C4-2B (cell line): ENCODE data around the gene WFDC1.

ENCODE experiments used
- H3K27ac ChIP-seq: fragments of 450-650 bp; 2 replicates; pipeline ENCODE4 v1.5.1; 2017
- CTCF ChIP-seq: fragments of 450-650 bp; conservative IDR thresholded peaks from 2 replicates; pipeline ENCODE4 v1.5.1; 2017; ENCODE audit warnings: mild to moderate bottlenecking
- ZFX ChIP-seq: fragments of 450-650 bp; IDR thresholded peaks from 2 replicates; pipeline ENCODE4 v1.6.1; 2017

WFDC1 gene

GRCh38 chr16:84293406-84293805 lies 1.3 kb upstream of the WFDC1 start:
- no peak for TF ChIP-seq ZFX
- TF ChIP-seq CTCF, result no peak
- no peak overlapping the region for H3K27ac ChIP-seq

GRCh38 chr16:84294117-84294516 lies 561 bp upstream of the WFDC1 start:
- H3K27ac ChIP-seq, result no peak overlapping the region
- no peak for TF ChIP-seq CTCF
- TF ChIP-seq ZFX, result no peak

- H3K27ac ChIP-seq, result no peak overlapping the region
- no peak for TF ChIP-seq CTCF
- TF ChIP-seq ZFX, result no peak
Measured at GRCh38 chr16:84295203-84295860, 654 bp downstream of the WFDC1 start.

- TF ChIP-seq ZFX (no peak), CTCF (no peak)
- H3K27ac ChIP-seq, result no peak overlapping the region
Measured at GRCh38 chr16:84298376-84298899, 3.8 kb downstream of the WFDC1 start.

- TF ChIP-seq CTCF, result no peak
- TF ChIP-seq ZFX, result no peak
Measured at GRCh38 chr16:84299734-84300440, 5.2 kb downstream of the WFDC1 start.

GRCh38 chr16:84302111-84302954 lies 7.7 kb downstream of the WFDC1 start:
- H3K27ac ChIP-seq, result no peak overlapping the region
- TF ChIP-seq ZFX (no peak), CTCF (no peak)

More at GRCh38 chr16:84299734-84300440, 5.2 kb downstream of the WFDC1 start:
- no peak overlapping the region for H3K27ac ChIP-seq
